CD4-positive, alpha-beta T cell treated with Interleukin-10 for 1 hour (primary cell): ENCODE data around the gene MRPS21.

Source experiments
- DNase-seq: peaks from one replicate; pipeline ENCODE4 v3.0.0-alpha.2; 2020

Gene MRPS21

DNA sequence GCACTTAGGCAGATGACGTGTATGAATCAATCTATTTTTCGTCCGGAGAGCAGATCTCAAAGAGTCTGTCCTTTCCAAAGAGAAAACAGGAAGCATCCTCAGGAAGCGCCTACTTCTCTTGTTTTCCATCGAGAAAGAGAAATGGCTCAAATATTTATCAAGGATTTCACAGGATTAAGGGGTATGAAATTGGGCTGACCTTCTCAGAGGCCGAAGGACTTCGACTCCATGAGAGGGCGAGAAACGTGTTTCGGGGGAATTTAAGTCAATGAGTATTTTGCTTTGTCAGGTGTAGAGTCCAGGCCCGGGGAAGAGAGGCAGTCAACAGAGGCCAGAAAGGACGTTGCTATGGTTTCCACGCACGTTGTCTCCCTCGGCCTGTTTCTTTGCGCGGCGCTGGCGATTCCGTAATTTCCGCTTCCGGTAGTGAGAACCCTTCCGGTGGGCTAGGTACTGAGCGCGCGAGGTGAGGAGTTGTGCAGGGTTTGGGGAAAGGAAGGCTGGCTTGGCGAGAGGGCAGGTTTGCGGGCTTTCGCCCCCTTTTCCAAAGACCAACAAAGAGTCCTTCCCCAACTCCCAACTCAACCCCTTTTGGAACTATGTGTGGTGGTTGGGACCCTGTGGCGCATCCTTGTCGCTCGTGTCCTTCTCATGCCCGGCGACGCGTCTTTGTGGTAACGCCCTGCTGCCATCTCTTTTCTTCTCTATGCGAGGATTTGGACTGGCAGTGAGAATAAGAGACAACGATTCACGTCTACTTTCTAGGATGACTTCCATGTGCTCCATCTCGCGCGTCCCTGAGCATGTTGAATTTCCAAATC is at the start of gene MRPS21:
MRPS21 (plus strand) TSS at position 429 of the 821 bp plus-strand sequence. CDS start 506 bp downstream, outside the sequence.
- peak; percentile 93 for DNase-seq

DNA sequence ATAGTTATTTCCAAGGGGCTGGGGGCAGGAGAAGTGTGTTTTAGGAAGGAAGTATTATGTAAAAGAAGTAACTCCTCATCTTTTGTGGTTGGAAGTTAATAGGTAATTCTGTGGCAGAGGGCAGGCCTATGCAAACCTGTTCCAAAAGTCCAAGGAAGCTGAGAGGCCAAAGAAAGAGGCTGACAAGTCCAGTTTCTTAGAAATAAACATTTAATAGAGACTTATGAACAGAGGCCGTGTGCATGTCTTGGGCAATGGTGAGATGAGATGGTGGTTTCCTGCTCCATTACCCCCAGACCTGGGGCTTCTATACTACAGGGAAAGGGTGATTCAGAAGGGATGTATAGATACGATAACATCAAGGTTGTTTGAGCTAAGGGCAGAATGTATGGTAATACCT is 43.7 kb upstream of the MRPS21 start:
- no peak for DNase-seq

DNA sequence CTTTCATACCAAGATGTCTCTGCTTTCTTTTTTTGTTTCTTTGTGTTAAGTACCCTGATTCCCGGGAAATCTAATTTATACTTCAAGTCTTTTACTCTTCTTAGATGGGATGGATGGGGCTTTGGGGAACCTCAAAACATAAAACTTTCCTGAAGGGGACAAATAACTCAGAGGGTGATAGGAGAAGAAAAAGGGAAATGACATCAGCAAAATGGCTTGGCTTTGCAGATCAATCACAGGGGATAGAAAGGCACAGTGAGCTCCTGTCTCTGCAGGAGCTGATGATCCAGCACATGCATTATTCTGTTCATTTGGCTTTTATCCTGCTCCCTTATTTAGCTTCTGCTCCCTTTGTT is 37.5 kb upstream of the MRPS21 start:
- DNase-seq = no peak

DNA sequence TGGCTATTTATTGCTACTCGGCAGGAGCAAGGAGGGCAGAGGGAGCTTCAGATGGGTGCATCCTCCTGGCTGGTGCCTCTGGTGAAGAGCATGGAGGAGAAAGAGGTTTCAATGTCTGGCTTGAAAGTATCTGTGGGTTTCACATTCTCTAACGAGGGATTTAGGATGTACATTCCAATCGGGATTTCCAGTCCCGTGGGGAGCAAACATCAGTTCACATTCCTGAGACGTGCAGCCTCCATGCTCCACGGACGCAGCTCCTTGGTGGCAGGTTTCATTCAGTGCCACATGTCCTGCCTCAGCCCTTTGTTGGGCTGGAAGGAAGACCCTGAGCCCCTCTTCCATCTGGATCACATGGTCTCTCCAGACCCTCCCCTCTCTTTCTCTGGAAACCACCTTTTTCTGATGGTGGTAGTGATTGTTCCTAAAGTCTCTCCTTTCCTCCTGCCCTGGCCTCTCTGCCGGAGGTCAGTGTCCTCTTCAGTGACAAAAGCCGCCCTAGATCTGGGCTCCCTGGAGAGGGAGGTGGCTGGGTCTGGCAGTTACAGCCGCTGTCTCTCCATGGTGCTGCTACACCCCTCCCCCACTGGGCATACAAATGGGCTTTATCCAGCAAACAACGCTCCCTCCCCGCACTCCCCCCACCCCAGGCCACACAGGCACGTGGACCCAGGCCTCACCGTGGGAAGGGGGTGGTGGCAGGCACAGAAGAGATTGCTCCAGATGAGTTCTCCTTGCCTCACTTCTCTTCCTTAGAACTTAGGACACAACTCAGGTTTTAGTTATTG is 36.9 kb upstream of the MRPS21 start:
- no peak for DNase-seq

DNA sequence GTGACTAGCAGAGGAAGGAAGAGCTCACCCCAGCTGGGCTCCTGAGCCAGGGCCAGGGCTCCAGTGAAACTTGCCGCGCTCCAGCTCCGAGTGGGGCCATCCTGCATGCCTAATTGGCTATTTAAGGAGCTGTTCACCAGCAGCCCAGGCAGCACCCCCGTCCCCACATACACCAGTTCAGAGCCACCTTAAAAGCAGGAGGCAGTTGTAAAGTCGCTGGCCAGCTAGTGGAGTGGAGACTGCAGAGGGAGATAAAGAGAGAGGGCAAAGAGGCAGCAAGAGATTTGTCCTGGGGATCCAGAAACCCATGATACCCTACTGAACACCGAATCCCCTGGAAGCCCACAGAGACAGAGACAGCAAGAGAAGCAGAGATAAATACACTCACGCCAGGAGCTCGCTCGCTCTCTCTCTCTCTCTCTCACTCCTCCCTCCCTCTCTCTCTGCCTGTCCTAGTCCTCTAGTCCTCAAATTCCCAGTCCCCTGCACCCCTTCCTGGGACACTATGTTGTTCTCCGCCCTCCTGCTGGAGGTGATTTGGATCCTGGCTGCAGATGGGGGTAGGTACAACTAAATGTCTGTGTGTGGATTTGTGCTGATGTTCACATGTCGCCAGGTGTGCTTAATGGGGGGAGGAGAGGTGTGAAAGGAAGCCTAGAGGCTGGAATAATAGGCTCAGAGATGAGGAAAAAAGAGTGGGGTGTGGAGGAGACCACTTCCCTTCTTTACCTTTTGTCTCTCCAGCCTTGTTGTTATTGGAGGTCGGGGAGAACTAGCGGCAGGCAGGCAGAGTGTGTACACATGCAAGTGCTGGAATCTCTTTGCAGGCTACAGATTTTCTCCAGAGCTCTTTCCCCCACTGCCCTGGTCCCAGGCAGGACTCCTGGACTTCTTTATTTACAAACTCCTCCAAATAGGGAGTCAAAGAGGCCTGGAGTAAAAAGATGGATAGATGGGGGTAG is 35.8 kb upstream of the MRPS21 start, which contains the start of gene CA14:
CA14 (plus strand) TSS at position 151 of the 962 bp plus-strand sequence; CDS start at position 506, 355 bp downstream.
- no peak for DNase-seq

DNA sequence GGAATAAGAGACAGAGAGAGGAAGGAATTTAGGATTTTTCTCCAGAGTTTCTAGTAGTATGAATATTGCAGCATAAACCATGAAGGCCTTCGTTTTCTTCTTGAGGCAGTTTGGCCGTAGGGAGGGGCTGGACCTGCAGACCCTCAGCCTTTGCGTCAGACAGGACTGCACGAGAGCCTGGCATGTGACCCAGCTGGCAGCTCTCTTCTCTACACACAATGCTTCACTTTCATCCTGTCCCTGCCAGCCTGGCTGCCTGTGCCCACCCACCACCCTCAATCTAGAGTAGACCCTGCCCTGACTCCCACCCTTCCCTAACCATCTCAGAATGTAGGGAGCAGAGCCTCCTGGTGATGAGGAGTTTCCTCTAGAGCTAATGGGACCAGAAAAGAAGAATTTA is 34.4 kb upstream of the MRPS21 start:
- DNase-seq = no peak

DNA sequence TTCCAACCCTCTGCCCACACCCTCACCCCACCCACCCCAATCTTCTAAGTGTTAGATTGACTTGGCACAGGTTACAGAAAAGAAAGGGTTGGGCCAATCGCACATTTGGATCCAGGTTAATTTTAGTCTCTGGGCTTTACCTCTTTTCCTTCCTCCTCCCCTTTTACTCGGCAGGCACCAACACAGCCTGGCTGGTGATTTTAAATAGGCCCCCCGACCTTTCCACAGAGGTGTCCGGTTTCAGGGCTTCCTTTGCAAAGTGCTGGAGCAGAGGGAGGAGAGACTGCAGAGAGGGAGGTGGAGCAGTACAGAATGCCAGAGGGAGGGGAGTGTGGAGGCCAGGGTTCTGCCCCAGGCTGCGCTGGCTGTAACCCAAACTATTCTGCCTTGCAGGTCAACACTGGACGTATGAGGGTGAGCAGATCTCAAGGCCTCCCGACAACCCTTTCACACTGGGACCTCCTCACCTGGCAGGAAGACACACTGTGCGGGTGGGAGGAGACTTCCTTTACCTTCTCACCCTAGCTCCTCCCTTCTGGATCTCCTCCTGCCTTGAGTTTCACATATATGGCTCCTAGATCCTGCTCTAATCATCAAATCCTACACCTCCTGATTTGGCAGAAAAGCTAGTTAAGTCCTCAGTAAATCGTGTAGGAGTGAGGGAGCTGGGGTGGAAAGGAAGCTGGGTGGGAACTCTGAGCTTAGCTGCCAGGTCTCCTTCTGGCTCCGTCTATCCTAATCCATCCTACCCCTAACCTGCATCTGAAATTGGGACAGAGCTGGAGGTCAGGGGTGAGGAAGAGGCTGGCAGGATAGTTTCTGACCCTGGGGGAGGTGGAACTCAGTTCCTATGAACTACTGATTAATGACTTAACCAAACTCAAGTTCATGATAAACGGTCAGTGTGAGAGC is 33.6 kb upstream of the MRPS21 start:
- DNase-seq = no peak

DNA sequence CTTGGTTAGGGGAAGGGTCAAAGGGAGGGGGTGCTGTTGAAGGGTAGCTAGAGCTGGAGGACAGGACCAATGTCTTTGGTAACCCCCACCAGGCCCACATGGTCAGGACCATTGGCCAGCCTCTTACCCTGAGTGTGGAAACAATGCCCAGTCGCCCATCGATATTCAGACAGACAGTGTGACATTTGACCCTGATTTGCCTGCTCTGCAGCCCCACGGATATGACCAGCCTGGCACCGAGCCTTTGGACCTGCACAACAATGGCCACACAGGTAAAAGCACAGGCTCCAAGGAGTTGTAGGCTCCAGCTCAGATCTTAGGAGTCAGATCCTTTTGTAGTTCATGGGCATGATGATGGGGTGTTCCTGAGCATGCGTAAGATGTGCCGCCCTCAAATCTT is 32.3 kb upstream of the MRPS21 start:
- DNase-seq = no peak

DNA sequence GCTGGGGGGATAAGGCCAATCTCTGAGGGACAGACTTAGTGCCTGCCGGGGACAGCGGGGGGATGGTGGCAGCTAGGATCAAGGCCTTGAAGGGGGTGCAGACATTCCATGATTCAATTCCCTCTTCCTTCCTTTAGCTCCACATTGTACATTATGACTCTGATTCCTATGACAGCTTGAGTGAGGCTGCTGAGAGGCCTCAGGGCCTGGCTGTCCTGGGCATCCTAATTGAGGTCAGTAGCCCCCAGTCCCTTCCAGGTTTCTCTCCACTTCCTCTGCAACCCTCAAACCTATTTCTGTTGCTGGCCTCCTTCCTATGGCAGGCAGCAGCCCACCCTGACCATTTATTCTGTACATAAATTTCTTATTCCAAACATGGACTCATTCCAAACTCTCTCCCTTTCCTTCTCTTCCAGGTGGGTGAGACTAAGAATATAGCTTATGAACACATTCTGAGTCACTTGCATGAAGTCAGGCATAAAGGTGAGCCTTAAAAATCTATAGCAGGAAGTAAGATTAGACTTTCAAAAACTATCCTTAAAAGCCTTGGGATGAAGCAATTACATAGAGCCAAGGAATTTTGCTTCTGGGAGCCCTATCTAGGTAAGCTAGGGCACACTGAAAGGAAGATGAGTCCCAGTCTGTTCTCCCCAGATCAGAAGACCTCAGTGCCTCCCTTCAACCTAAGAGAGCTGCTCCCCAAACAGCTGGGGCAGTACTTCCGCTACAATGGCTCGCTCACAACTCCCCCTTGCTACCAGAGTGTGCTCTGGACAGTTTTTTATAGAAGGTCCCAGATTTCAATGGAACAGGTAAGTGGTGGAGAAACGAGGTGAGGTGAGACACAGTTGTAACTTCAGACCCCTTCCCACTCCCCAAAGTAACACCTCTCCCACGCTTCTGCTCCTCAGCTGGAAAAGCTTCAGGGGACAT is 31.0 kb upstream of the MRPS21 start:
- no peak for DNase-seq

DNA sequence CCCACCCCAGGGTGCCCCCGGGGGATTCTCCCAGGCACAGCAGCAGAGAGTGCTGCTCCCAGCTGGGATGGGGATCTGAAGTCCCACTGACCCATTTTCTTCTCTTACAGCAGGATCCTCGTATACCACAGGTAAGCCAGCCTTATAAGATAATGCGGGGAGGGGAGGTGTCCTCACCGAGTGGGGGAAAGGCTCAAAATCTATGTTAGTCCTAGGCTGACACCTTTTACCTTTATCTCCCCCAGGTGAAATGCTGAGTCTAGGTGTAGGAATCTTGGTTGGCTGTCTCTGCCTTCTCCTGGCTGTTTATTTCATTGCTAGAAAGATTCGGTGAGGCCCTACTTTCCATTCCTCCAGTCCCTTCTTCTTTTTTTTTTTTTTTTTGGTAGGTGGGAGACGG is 30.1 kb upstream of the MRPS21 start:
- DNase-seq = no peak

DNA sequence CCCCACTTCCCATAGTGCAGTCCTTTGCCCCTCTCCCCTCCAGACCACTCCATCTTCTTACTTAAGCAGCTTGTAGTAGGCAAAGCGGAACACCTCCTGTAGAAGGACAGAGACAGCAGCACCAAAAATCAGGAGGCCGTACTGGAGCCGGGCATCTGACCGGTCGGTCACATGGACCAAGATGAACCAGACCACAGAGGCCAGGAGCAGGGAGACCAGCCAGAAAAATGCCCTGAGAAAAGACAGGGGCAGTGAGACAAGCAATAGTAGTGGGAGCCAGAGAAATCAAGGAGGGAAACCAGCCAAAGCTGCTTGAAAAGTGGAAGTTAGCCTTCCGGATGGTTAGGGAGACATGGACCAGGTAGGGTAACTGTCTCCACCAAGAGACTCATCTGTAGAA is 25.8 kb upstream of the MRPS21 start:
- DNase-seq = no peak

DNA sequence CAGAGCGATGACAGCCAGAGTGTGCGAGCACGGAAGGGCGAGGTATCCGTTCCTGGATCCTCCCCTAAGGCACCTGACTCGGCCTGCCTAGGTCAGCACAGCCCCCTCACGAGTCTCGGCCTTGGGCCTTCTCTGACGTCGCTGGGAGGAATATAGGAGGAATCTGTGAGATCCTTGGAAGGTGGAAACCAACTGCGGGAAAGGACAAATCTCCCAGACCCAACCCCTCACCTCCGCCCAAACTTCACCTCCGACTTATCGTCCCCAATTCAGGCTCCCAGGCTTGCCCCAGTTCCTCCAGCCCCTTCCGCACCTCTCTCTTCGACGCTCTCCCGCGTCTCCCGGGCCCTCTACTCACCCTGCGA is 25.3 kb upstream of the MRPS21 start:
- DNase-seq = peak; percentile 62

DNA sequence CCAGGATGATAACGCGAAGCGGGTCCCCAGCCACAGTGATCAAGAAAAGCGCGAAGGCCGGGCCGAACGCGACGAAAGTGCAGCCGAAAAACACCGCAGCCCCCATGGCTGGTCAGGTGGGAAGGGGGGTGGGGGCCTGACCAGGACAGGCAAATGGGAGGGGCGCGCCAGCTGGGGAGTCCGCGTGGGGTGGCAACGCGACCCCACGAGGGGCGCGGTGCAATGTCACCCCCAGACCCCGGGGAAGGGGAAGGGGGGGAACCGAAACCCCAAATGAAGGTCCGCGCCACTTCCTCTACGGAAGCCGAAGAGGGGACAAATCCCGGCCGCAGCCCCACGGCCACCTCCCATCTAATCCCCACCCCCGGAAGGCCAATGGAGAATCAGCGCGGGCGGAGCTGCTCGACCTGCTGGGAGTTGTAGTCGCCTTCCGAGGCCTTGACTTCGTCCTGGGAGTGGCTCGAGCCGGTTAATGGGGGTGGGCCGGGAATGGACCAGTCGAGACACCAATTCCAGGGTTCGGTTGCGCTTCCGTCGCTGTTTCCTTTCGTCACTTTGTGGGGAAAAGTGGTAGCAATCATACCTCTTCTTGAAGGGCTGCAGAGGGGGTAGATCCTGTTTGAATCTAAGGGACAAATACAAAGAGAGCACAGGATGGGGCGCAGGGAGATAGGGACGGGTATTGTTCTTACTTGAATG is 24.8 kb upstream of the MRPS21 start, which contains the start of gene APH1A:
APH1A (minus strand) TSS at position 312 of the 699 bp plus-strand sequence; CDS start at position 106, 206 bp downstream.
- DNase-seq = peak; percentile 95

DNA sequence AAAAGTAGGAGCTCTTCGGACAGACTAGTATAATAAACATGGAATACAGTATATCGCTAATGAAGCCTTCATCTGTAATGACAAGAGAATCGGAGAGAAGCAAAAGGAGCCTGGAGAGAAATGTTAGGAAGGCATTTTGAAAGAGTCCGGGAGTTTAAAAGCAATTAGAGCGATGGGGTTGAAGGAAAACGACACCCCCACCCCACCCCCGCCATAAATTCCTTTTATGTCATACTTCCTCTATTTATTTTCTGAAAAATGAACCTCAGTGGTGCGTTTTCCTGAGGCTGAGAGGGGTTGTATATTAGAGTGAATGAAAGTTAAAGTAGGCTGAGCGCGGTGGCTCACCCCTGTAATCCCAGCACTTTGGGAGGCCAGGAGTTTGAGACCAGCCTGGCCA is 24.2 kb upstream of the MRPS21 start:
- DNase-seq = no peak

DNA sequence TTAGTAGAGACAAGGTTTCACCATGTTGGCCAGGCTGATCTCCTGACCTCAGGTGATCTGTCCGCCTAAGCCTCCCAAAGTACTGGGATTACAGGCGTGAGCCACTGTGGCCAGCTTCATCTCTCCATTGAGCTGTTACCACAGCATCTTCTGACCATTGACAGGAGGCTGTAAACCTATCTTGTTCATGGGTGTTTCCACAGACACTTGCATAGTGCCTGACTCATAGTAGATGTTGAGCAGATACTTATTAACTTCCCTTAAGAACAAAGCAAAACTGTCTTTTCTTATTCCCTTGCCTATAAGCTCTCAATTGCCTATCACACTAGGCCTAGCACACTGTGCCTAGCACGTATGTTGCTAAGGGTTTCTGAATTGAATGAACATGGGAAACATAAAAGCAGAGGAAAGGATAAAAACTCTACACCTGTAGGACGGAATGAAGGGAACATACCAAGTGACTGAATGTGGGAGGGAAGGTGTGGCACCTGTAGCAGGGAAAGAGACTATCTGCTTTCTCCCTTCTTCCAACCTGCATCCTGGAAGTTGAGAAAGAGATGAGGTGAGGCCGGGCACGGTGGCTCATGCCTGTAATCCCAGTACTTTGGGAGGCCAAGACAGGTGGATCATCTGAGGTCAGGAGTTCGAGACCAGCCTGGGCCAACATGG is 22.2 kb upstream of the MRPS21 start:
- no peak for DNase-seq

DNA sequence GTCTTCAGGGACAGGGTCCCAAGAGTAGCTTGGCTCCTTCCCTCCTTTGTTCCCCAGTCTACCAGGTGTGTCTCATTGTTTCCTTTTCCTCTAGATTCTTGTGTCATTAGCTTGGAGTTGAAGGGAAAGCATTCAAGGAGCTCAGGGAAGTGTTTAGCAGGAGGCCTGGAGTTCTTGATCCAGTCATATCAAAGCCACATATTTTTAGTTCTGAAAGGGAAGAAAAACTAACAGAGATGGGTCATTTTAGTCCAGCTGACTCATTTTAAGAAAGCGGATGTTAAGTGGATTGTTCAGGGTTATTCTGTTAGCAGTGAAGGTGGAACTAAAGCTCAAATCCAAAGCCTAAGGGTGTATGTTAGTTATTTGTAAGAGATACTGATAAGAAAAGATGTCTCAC is 20.4 kb upstream of the MRPS21 start:
- DNase-seq = no peak

DNA sequence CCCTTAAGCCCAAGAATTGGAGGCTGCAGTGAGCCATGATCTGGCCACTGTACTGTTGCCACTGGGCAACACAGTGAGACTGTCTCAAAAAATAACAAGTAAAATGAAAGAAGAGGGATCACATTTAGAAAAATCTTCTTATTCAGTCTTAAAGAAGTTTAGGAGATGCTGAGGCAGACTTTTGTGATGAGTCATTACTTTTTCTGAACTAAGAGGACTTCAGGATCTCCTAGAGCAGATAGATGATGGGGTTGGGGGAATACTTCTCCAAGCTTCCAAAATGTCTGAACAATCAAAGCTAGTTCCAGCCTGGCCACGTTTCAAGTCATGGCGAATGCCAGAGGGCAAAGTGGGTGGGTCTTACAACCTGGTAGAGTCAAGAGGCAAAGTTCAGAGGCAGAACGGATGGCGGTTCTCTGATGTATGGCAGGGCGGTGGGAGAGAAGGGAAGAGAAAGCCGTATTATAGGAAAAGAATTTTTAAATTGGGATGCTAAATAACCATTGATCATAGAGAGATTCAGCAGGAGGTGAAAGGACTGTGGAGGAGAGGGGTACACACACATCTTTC is 13.4 kb upstream of the MRPS21 start:
- no peak for DNase-seq

DNA sequence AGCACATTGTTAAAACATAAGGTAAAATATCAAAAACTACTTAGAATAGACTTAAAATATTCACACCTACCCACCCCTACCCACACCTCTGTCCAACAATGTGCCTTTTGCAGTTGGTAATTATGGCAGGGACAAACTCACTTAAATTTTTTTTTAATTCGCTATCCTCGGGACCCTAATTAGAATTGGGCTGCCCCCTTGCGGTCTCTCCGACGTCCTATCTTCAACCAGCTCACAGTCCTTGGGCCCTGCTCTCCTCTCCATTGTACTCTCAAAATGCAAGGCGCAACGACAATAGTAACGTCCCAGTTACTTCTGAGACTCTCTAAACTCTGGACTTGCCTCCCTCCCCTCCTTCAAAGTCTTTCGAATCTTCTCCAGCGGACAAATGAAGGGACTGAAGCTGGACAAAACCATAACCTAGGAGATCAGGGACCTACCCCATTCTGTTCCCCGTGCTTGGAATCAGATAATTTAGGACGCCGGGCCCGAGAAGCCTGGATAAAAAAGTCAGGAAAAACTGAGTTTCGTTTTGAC is 12.4 kb upstream of the MRPS21 start:
- DNase-seq = peak; percentile 69
